ENCODE data around the gene PLEKHO2.
A peak's percentile ranks its signal among the peaks of the same experiment; 100 is the strongest.
"Not testable (repeated sequence)": the region's sequence is repeated elsewhere in the genome, so short reads cannot be mapped to it uniquely, and the experiment has no call there.

PLEKHO2 gene
- 20.9 to 37.7 (median 28.2) reads per million in 4 donors for total RNA-seq

- peak; percentile 86 to 96 (median 89) for DNase-seq
Measured at GRCh38 chr15:64841344-64842095, at the start of gene PLEKHO2. TSS of gene PLEKHO2 (plus strand) at chr15:64841915. CDS start at chr15:64842017, 102 bp downstream.

DNA sequence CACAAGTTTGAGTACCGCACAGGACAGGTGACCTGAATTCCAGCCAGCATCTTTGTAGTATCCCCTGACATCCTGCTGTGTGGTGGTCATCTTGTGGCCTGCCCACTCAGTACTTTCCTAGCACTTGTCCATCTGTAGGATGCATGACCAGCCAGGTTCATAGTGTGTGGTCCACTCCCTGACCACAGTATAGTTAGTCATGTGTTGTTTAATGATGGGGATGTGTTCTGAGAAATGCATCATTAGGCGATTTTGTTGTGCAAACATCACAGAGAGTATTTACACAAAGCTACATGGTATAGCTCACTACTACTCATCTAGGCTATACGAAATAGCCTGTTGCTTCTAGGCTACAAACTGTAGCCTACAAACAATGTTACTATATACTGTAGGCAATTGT, 49.4 kb upstream of the PLEKHO2 start:
- DNase-seq, result no peak

GRCh38 chr15:64795299-64795698, 46.4 kb upstream of the PLEKHO2 start:
- DNase-seq, result not testable (repeated sequence)

DNA sequence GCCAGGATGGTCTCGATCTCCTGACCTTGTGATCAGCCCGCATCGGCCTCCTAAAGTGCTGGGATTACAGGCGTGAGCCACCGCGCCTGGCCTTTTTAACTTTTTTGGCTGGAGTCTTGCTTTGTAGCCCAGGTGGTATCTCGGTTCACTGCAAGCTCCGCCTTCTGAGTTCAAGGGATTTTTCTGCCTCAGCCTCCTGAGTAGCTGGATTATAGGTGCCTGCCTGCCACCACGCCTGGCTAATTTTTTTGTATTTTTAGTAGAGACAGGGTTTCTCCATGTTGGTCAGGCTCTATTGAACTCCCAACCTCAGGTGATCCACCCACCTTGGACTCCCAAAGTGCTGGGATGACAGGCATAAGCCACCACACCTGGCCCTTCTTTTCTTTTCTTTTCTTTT, 45.8 kb upstream of the PLEKHO2 start:
- not testable (repeated sequence) for DNase-seq

DNA sequence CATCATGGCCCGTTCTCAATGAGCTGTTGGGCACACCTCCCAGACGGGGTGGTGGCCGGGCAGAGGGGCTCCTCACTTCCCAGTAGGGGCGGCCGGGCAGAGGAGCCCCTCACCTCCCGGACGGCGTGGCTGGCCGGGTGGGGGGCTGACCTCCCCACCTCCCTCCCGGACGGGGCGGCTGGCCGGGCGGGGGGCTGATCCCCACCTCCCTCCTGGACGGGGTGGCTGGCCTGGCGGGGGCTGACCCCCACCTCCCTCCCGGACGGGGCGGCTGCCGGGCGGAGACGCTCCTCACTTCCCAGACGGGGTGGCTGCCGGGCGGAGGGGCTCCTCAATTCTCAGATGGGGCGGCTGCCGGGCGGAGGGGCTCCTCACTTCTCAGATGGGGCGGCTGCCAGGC, 42.8 kb upstream of the PLEKHO2 start:
- DNase-seq, result not testable (repeated sequence)

DNA sequence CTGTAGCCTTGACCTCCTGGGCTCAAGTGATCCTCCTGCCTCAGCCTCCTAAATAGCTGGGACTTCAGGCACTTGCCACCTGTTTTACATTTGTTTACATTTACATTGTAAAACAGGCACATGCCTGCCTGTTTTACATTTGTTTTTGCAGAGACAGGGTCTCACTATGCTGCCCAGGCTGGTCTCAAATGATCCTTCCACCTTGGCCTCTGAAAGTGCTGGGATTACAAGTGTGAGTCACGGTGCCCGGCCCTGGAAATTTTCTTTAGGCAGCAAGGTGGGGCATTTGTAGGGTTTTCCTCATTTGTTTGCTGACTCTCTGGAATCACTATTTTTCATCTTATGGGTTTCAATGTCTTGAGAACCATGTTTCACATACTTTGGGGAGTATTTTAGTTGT, 41.2 kb upstream of the PLEKHO2 start:
- DNase-seq, result no peak

DNA sequence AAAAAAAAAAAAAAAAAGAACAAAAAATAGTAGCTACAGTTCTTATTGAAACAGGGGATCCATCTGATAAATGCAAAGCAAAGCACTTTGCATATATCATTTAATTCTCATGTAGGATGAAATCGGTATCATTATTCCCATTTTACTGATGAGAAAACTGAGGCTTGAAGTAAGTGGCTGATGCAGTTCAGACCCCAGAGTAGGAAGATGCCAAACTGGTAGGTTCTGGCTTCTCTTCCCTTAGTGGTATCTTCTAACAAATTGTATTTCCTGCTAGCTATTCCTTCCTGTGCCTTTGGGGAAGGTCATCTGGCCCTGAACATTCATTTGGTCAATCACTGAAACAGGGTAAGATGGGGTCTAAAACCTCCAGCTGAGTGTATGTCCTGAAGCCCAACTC, 38.2 kb upstream of the PLEKHO2 start:
- DNase-seq, result no peak

- no peak for DNase-seq
Measured at GRCh38 chr15:64804619-64805018, 37.1 kb upstream of the PLEKHO2 start.

DNA sequence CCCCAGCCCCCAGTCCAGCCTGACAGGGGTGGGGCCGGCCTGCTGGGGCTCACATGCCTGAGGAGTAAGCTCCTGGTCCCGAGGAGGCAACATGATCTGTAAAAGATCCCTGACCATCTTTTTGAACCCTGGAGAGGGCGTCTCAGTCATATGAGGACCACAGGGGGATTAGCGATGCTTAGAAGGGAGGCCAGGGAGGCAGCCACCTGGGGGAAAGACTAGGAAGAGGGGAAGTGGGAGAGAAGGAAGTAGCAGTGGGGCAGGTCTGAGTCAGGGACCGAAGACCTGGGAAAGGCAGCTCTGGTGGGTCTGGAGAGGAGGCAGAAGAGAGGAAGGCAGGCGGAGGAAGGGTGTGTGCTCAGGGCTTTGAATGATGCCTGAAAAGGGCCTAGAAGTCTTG, 35.2 kb upstream of the PLEKHO2 start:
- DNase-seq, result no peak

- no peak for DNase-seq
Measured at GRCh38 chr15:64807051-64807749, 34.5 kb upstream of the PLEKHO2 start.

- DNase-seq, result no peak
Measured at GRCh38 chr15:64807751-64808222, 33.9 kb upstream of the PLEKHO2 start.

DNA sequence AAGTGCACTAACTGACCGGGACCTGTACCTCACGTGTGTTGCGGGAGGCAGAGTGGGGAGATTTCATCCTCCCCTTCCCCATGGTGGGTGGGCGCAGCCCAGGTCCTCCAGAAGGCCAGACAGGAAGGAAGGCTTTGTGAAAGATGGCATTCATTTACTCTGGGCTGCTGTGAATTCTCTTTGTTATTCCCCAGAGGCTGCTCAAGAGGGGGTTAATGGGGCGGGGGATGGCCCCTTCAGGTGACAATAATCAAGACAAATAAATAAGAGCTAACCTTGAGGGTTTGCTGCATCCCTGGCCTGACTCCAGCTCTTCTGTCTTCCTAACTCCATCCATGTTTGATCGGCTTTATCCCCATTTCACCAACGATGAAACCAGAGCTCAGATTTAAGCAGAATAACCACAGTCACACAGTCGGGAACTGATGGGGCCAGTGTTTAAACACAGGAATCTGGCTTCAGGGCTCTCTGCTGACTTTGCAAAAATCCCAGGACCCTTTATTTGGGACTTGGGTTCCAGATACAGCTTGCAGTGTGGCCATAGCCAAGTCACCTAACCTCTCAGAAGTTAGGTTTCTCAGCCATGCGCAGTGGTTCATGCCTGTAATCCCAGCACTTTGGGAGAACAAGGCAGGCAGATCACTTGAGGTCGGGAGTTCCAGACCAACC, 32.8 kb upstream of the PLEKHO2 start:
- no peak for DNase-seq

- peak in 4 of 5 donors; percentile 43 to 70 (median 47) for DNase-seq
Measured at GRCh38 chr15:64809649-64810496, 31.8 kb upstream of the PLEKHO2 start.

GRCh38 chr15:64810497-64811326, 31.0 kb upstream of the PLEKHO2 start:
- DNase-seq, result no peak

DNA sequence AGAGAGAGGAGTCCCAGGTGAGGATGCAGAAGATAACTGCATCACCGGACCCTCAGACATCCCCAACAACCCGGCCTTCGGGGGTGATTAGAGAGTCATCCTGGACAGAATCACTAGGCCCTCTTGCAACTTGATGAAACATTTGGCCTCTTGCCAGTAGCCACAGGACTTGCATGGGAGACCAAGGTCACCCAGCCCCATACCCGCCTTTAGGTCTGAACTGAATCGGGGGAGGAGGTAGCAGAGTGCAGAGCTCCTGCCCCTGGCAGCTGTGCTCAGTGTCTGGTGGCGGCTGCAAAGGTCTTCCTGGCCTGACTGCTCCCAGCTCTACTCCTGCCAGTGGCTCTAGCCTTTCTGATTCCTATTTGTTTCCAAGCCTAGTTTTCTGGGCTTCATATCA, 28.6 kb upstream of the PLEKHO2 start:
- no peak for DNase-seq

- DNase-seq, result not testable (repeated sequence)
Measured at GRCh38 chr15:64814283-64814682, 27.4 kb upstream of the PLEKHO2 start.

DNA sequence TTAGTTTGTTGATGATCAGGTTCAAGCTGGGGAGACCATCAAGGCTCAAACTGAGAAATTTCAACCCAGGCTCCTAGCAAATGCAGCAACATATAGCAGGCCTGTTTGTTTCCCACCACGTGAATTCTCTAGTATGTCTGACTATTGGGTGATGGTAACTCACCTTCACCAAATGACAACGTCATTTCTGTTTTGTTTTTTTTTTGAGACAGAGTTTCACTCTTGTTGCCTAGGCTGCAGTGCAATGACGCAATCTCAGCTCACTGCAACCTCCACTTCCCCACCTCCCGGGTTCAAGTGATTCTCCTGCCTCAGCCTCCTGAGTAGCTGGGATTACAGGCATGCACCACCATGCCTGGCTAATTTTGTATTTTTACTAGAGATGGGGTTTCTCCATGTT, 26.8 kb upstream of the PLEKHO2 start:
- DNase-seq, result not testable (repeated sequence)

GRCh38 chr15:64816452-64816851, 25.3 kb upstream of the PLEKHO2 start:
- no peak for DNase-seq

DNA sequence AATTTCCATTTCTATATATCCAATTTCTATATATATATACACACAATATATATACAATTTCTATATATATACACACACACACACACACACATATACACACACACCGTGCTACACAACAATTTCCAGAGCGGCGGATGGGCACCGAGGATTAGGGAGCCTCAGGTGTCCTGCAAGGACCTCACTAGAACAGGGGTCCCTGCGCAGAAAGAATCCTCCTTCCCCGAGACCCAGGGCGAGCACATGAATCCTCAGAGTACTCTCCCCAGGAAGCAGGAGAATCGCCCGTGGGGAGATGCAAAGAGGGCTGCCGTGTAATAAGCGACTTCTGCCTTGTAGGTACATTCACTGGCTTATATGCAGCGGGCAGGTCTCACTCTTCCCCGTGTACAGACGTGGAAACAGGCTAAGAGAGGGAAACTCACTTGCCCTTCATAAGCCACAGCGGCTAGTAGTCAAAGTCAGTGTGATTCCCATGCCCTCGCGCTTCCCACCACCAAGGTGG, 16.7 kb upstream of the PLEKHO2 start:
- no peak for DNase-seq

GRCh38 chr15:64825431-64826294, 16.1 kb upstream of the PLEKHO2 start, which contains the start of gene PIF1:
TSS of gene PIF1 (minus strand) at chr15:64825647. CDS start at chr15:64824335, 1,312 bp downstream.
- DNase-seq, result peak; percentile 69 to 98 (median 85)
